GM19395 (cell line): ENCODE measurements around the gene CLCN7.
"Not testable (repeated sequence)": the region's sequence is repeated elsewhere in the genome, so short reads cannot be mapped to it uniquely, and the experiment has no call there.

Experiments used
- ATAC-seq: cut with Tn5 transposase; IDR thresholded peaks from one replicate; pipeline ENCODE4 v1.9.1; 2021; ENCODE audit warnings: mild to moderate bottlenecking, moderate library complexity; ENCODE audit not compliant: unreplicated experiment

The CLCN7 gene

GRCh38 chr16:1447965-1448364 lies 26.9 kb downstream of the CLCN7 start:
- no peak for ATAC-seq

DNA sequence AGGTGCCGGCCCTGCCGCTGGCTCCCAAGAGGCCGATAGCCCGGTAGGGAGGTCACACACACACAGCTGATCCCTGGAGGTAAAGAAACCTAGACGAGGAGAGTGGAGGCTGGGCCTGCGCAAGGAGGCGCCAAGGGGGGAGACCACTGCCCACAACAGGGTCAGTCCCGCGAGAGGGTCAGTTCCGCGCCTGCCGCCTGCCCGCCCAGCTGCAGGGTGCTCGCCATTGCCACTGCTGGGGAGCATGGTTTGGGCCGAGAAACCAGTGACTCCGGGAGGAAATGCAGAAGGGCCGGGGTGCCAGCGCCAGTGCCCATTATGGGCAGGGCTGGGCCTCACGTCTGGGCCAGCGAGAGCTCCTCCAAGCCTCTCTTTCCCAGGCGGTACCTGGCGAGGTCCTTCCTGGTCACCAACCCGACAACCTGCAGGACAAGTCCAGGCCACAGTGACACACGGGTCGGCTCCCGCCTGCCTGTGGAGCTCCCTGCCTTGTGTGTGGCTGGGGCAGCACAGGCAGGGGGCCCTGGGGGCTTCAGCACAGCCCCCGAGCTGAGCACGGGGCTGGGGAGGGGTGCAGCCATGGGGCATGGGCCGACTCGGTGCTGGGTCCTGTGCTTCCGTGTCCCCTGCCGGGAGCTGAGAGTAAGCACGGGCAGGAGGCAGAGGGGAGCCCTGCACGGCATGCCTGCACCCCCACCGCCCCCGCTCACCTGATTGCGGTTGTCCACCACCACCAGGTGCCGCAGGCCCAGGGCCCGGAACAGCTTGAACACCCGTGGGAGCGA lies 28.3 kb downstream of the CLCN7 start:
- no peak for ATAC-seq

- ATAC-seq = no peak
Measured at GRCh38 chr16:1445518-1446203, 29.2 kb downstream of the CLCN7 start.

GRCh38 chr16:1444730-1445517 lies 29.9 kb downstream of the CLCN7 start:
- ATAC-seq = no peak

DNA sequence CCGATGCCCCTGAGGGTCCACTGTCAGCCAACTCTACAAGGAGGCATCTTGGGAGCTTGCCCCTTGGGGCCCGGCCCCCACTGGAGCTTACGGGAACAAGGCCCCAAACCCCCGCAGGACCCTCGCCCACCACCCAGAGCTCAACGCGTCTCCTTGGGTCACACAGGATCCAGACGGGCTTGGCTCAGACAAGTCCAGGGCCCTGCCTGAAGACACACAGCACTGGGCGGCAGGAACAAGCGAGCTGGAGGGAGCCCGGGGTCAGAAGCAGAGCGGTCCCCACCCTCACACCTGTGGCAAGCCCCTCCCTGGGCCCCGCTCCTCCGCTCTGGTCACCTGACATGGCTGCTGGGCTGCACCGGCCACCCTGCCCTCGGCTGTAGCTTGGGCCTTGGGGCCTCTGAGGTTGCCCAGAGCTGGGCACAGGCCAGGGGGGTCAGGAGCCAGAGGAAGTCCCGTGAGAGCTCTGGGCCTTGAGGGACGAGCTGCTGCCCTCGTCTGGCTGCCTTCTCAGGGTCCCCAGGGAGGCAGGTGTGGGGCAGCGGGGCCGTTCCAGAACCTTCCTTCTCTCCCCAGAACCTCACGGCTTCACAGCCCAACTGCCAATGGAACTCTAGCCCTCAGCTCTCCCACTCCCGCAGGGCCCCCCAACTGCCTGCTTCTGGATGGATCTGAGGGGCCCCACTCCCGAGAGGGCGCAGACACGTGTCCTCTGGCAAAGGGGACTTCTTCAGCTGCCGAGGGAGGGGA lies 30.7 kb downstream of the CLCN7 start, which contains the start of gene CCDC154:
TSS of gene CCDC154 (minus strand) at position 577 of the 750 bp plus-strand sequence. CDS start at position 343, 234 bp downstream.
- ATAC-seq = no peak

GRCh38 chr16:1443403-1443973 lies 31.3 kb downstream of the CLCN7 start:
- no peak for ATAC-seq

- ATAC-seq = no peak
Measured at GRCh38 chr16:1442697-1443096, 32.1 kb downstream of the CLCN7 start.

GRCh38 chr16:1441391-1441829 lies 33.4 kb downstream of the CLCN7 start:
- no peak for ATAC-seq

GRCh38 chr16:1439699-1440074 lies 35.1 kb downstream of the CLCN7 start:
- ATAC-seq = not testable (repeated sequence)

- ATAC-seq = no peak
Measured at GRCh38 chr16:1439058-1439698, 35.6 kb downstream of the CLCN7 start.

DNA sequence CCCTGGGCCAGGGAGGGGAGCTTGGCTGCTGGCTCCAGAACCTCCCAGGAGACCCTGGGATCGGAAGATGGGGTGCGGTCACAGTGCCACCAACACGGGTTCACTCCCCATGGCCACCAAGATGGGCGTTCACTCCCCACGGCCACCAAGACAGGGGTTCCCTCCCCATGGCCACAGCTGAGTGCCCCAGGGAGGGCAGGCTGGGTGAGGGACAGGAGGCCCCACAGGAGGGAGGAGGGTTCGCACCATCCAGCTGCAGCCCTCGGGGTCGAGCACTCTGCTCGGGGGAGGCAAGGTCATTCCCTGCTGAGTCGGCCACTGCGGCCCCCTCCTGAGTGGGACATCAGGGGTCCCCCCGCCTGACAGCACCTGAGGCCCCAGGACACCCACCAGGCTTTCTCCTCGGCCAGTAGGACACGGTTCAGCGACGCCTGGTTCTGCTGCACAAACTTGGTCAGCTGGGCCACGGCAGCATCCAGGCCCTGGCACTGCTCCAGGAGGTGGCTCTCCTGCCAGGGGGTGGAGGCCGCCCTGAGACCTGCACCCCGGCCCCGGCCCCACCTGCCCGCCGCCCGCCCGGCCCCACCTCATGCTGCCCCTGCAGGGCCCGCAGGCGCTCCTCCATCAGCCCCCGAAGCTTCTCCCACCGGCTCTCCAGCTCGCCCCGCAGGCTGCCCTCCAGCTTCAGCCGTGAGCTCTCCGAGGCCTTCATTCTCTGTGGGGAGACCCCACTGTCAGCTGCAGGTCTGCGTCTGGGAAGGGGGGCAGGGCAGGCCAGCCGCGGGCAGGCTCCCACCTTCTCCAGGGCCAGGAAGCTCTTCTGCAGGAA lies 36.4 kb downstream of the CLCN7 start:
- ATAC-seq = no peak

DNA sequence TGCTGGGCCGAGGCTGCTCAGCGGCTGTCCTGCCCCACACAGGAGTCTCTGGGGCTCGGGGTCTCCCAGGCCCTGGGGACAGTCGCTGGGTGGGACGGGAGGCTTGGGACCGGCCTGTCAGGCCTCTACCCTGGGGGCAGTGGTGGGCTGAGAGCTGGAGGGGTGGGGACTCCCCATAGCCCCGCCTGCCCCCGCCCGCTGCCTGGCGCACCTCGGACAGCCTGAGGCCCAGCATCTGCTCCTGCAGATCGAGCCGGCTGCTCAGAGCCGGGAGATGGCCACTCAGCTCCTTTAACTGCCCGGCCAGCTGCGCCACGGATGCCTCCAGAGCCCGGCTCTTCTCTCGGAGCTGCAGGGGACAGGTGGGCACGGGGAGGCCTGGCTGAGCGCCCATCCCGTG lies 37.2 kb downstream of the CLCN7 start:
- no peak for ATAC-seq

DNA sequence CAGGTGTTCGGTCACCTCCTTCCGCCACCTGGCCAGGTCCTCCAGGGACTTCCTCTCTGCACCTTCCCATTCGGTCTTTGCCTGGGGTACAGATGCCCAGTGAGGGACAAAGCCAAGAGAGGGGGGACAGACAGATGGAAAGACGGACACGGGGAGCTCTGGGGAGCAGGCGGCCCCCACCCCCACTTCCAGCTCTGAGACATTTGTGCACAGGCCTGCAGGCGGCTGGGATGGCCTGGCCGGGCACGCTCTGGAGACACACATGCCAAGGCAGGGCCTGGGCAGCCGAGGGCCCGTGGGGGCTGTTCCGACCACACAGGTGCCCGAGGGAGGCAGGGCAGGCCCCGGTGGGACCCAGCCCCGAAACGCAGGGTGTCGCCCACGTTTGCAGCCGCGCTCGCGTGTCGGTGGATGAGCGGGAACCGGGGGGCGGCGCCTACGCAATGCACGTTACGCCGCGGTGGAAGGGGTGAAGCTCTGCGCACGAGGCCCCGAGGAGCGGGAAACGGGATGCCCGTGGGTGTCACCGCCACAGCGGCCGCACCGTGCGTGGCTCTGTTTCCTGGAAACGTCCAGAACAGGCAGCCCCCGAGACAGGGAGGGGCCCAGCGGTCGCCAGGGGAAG lies 38.0 kb downstream of the CLCN7 start:
- no peak for ATAC-seq

GRCh38 chr16:1435921-1436697 lies 38.7 kb downstream of the CLCN7 start:
- no peak for ATAC-seq

GRCh38 chr16:1434644-1435592 lies 39.9 kb downstream of the CLCN7 start:
- ATAC-seq = no peak

- ATAC-seq = no peak
Measured at GRCh38 chr16:1433756-1434155, 41.1 kb downstream of the CLCN7 start.

- no peak for ATAC-seq
Measured at GRCh38 chr16:1433263-1433560, 41.6 kb downstream of the CLCN7 start.
